Measurements from ENCODE around the gene SYTL3.

GRCh38 chr6:158783167-158783450 lies 133.3 kb downstream of the SYTL3 start:
- TF ChIP-seq EZH2 (IDR thresholded peaks at IDR 0.05; ENCODE audit: borderline replicate concordance, insufficient read depth, low read depth, low read length, poor library complexity, severe bottlenecking): no peak
- TF ChIP-seq CTCF (IDR thresholded peaks at IDR 0.05): no peak

Data from B cell (primary cell).